DND-41 (cell line): ENCODE data around the gene DNAJC17.

Experiments used
- ATAC-seq: fragments of 200-7000 bp; cut with Tn5 transposase; 3 replicates; pipeline ENCODE4 v1.9.1; 2021; ENCODE audit warnings: low read depth; ENCODE audit not compliant: insufficient read depth
- DNase-seq: peaks from one replicate; pipeline ENCODE4 v3.0.0-alpha.2; 2020
- H2AFZ ChIP-seq: 2 replicates; pipeline ENCODE4 v1.6.0; 2012; ENCODE audit warnings: low read depth, low read length
- H3K27ac ChIP-seq: 2 replicates; pipeline ENCODE4 v1.5.1; 2012; ENCODE audit warnings: low read length, inconsistent platforms
- H3K27me3 ChIP-seq: fragments of 200-600 bp; sonication (generic); 2 replicates; pipeline ENCODE4 v1.6.0; 2012; ENCODE audit warnings: low read length, mild to moderate bottlenecking, inconsistent platforms; ENCODE audit not compliant: insufficient read depth, poor library complexity
- H3K36me3 ChIP-seq: 2 replicates; pipeline ENCODE4 v1.5.1; 2012; ENCODE audit warnings: low read length, inconsistent platforms; ENCODE audit not compliant: insufficient read depth
- H3K4me1 ChIP-seq: 2 replicates; pipeline ENCODE4 v1.5.1; 2012; ENCODE audit warnings: mild to moderate bottlenecking, low read length; ENCODE audit not compliant: insufficient read depth
- H3K4me2 ChIP-seq: 2 replicates; pipeline ENCODE4 v1.6.0; 2012; ENCODE audit warnings: mild to moderate bottlenecking, moderate library complexity, low read length, inconsistent platforms; ENCODE audit not compliant: insufficient read depth
- H3K4me3 ChIP-seq, 2 experiments: fragments of 200-600 bp in 1 of 2; shearing (Covaris generic) in 1 of 2; 2 replicates each; pipeline ENCODE4 v1.5.1; 2012 to 2016; ENCODE audit warnings: inconsistent platforms in 2 of 2, low read length in 2 of 2, mild to moderate bottlenecking in 2 of 2, low read depth in 1 of 2, moderate library complexity in 1 of 2
- H3K79me2 ChIP-seq: 2 replicates; pipeline ENCODE4 v1.6.0; 2012; ENCODE audit warnings: low read length, inconsistent platforms; ENCODE audit not compliant: insufficient read depth
- H3K9ac ChIP-seq: 2 replicates; pipeline ENCODE4 v1.6.0; 2012; ENCODE audit warnings: low read depth, mild to moderate bottlenecking, inconsistent platforms, low read length, moderate library complexity
- H3K9me3 ChIP-seq: 2 replicates; pipeline ENCODE4 v1.5.1; 2012; ENCODE audit warnings: low read length, moderate library complexity, mild to moderate bottlenecking, inconsistent platforms; ENCODE audit not compliant: insufficient read depth, severe bottlenecking
- H4K20me1 ChIP-seq: 2 replicates; pipeline ENCODE4 v1.6.0; 2012; ENCODE audit warnings: low read length; ENCODE audit not compliant: insufficient read depth
- CTCF ChIP-seq: IDR thresholded peaks from 2 replicates; pipeline ENCODE4 v1.5.1; 2012; ENCODE audit warnings: borderline replicate concordance, low read length, moderate library complexity, mild to moderate bottlenecking; ENCODE audit not compliant: poor library complexity, severe bottlenecking; ENCODE audit errors: extremely low read depth
- EZH2 ChIP-seq: IDR thresholded peaks from 3 replicates; pipeline ENCODE4 v1.6.1; 2012; ENCODE audit warnings: borderline replicate concordance, low read depth, mild to moderate bottlenecking, moderate library complexity, low read length, inconsistent platforms; ENCODE audit not compliant: severe bottlenecking

The DNAJC17 gene

GRCh38 chr15:40845511-40846284 is 38.4 kb upstream of the DNAJC17 start:
- Histone ChIP-seq H3K4me2 (no peak overlapping the region), H3K79me2 (no peaks in the 10 kb centered on the region), H3K4me1 (peaks cover 10% of the 10 kb centered on the region), H3K9ac (no peak overlapping the region), H2AFZ (no peak overlapping the region), H3K9me3 (no peaks in the 10 kb centered on the region), H4K20me1 (no peaks in the 10 kb centered on the region), H3K27me3 (no peaks in the 10 kb centered on the region), H3K4me3 (no peak overlapping the region), H3K27ac (no peak overlapping the region), H3K36me3 (no peaks in the 10 kb centered on the region)
- no peak for ATAC-seq
- DNase-seq, result no peak
- TF ChIP-seq CTCF (no peak), EZH2 (no peak)

DNA sequence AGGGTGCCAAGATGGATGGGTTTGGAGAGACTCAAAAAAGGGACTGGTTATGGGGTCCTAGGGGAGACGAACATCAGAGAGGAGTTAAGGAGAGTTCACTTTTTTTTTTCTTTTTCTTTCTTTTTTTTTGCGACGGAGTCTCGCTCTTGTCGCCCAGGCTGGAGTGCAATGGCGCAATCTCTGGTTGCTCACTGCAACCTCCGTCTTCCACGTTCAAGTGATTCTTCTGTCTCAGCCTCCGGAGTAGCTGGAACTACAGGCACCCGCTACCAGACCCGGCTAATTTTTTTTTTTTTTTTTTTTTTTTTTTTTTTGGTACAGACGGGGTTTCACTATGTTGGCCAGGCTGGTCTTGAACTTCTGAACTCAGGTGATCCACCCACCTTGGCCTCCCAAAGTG is 37.8 kb upstream of the DNAJC17 start:
- Histone ChIP-seq H3K27ac (no peak overlapping the region), H4K20me1 (no peaks in the 10 kb centered on the region), H3K27me3 (no peaks in the 10 kb centered on the region), H3K4me3 (no peak overlapping the region), H3K4me1 (peaks cover 10% of the 10 kb centered on the region), H3K36me3 (no peaks in the 10 kb centered on the region), H3K79me2 (no peaks in the 10 kb centered on the region), H3K9me3 (no peaks in the 10 kb centered on the region), H2AFZ (no peak overlapping the region), H3K9ac (no peak overlapping the region), H3K4me2 (no peak overlapping the region)
- no peak for ATAC-seq
- no peak for DNase-seq
- no peak for TF ChIP-seq EZH2
- TF ChIP-seq CTCF, result no peak

DNA sequence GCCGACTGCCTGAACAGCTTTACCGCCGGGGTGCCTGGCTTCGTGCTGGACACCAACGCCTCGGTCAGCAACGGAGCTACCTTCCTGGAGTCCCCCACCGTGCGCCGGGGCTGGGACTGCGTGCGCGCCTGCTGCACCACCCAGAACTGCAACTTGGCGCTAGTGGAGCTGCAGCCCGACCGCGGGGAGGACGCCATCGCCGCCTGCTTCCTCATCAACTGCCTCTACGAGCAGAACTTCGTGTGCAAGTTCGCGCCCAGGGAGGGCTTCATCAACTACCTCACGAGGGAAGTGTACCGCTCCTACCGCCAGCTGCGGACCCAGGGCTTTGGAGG is 37.4 kb upstream of the DNAJC17 start:
- no peak overlapping the region for H2AFZ ChIP-seq
- peaks cover 10% of the 10 kb centered on the region for H3K4me1 ChIP-seq
- no peaks in the 10 kb centered on the region for H3K79me2 ChIP-seq
- DNase-seq (no peak), ATAC-seq (no peak)
- TF ChIP-seq CTCF (no peak), EZH2 (no peak)
- H3K27ac ChIP-seq, result no peak overlapping the region
- H3K9me3 ChIP-seq, result no peaks in the 10 kb centered on the region
- no peaks in the 10 kb centered on the region for H3K36me3 ChIP-seq
- no peak overlapping the region for H3K4me3 ChIP-seq
- H4K20me1 ChIP-seq, result no peaks in the 10 kb centered on the region
- no peak overlapping the region for H3K4me2 ChIP-seq
- H3K9ac ChIP-seq, result no peak overlapping the region
- no peaks in the 10 kb centered on the region for H3K27me3 ChIP-seq
